Measurements from ENCODE around the gene DRGX. TPM values are rescaled to one million over a fixed set of nuclear protein-coding genes. Genes with fewer than 3 reads are reported as not detected.

DRGX gene
- total RNA-seq, 1 experiment from 2014 or later: not detected

DNA sequence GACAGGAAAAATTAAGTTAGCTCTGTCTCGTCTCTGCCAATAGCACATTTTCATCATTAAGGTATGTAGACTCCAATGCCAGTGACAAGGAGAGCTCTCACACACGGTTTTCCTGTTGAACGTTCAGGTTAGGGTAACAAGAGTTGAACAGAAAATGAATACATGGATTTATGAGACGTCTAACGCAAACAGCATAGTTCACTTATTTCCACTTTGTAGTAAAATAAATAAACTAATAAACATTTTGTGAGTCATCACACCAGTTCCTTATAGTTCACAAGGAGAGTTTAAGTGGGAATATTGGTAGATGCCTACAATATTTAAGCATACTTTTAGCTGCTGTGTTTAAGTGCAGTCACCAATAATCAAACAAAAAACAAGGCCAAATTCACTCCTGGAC lies 21.1 kb downstream of the DRGX start:
- Mint-ChIP-seq H3K27me3 (ENCODE audit: unreplicated experiment) (peaks cover 73% of the 10 kb centered on the region), H3K36me3 (ENCODE audit: insufficient read depth, unreplicated experiment) (no peaks in the 10 kb centered on the region), H3K9me3 (ENCODE audit: low read depth, unreplicated experiment) (no peaks in the 10 kb centered on the region), H3K27ac (ENCODE audit: unreplicated experiment) (no peak overlapping the region), H3K4me1 (ENCODE audit: low read depth, unreplicated experiment) (no peaks in the 10 kb centered on the region), H3K4me3 (ENCODE audit: low read depth, unreplicated experiment) (no peak overlapping the region)
- TF ChIP-seq, protein P1, sequence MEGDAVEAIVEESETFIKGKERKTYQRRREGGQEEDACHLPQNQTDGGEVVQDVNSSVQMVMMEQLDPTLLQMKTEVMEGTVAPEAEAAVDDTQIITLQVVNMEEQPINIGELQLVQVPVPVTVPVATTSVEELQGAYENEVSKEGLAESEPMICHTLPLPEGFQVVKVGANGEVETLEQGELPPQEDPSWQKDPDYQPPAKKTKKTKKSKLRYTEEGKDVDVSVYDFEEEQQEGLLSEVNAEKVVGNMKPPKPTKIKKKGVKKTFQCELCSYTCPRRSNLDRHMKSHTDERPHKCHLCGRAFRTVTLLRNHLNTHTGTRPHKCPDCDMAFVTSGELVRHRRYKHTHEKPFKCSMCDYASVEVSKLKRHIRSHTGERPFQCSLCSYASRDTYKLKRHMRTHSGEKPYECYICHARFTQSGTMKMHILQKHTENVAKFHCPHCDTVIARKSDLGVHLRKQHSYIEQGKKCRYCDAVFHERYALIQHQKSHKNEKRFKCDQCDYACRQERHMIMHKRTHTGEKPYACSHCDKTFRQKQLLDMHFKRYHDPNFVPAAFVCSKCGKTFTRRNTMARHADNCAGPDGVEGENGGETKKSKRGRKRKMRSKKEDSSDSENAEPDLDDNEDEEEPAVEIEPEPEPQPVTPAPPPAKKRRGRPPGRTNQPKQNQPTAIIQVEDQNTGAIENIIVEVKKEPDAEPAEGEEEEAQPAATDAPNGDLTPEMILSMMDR (IDR thresholded peaks at IDR 0.05; ENCODE audit: unreplicated experiment): no peak
- DNase-seq: no peak
- CTCF ChIA-PET: no interaction called here
- intact Hi-C loops (cut with micrococcal nuclease; ENCODE audit: unreplicated experiment): no loop called here
- BruUV-seq (replicated peaks): no TSS peak

GRCh38 chr10:49373361-49373760 lies 22.5 kb downstream of the DRGX start:
- intact Hi-C loops (cut with micrococcal nuclease; ENCODE audit: unreplicated experiment): no loop called here
- no TSS peak for BruUV-seq (replicated peaks)
- H3K4me3 Mint-ChIP-seq (ENCODE audit: low read depth, unreplicated experiment): no peak overlapping the region
- no peaks in the 10 kb centered on the region for H3K36me3 Mint-ChIP-seq (ENCODE audit: insufficient read depth, unreplicated experiment)
- H3K4me1 Mint-ChIP-seq (ENCODE audit: low read depth, unreplicated experiment): no peaks in the 10 kb centered on the region
- peaks cover 77% of the 10 kb centered on the region for H3K27me3 Mint-ChIP-seq (ENCODE audit: unreplicated experiment)
- H3K9me3 Mint-ChIP-seq (ENCODE audit: low read depth, unreplicated experiment): no peaks in the 10 kb centered on the region
- TF ChIP-seq, protein P1 (IDR thresholded peaks at IDR 0.05; ENCODE audit: unreplicated experiment): no peak
- no peak overlapping the region for H3K27ac Mint-ChIP-seq (ENCODE audit: unreplicated experiment)
- DNase-seq: no peak
- CTCF ChIA-PET: no interaction called here

- CTCF ChIA-PET: interaction anchor here (0.5 to 1.3 kb wide), 2 partner anchors 13 to 180 kb away, joined by 4 to 6 read pairs; no protein-coding TSS in a partner anchor
- Mint-ChIP-seq H3K4me1 (ENCODE audit: low read depth, unreplicated experiment) (no peaks in the 10 kb centered on the region), H3K36me3 (ENCODE audit: insufficient read depth, unreplicated experiment) (no peaks in the 10 kb centered on the region)
These were observed 23.9 kb downstream of the DRGX start for GRCh38 chr10:49371967-49372366.

GRCh38 chr10:49370326-49371100 lies 25.4 kb downstream of the DRGX start:
- CTCF ChIA-PET: interaction anchor here (0.7 kb wide), 1 partner anchor 9 kb away, joined by 3 read pairs; no protein-coding TSS in a partner anchor
- no peak overlapping the region for H3K4me3 Mint-ChIP-seq (ENCODE audit: low read depth, unreplicated experiment)
- H3K27me3 Mint-ChIP-seq (ENCODE audit: unreplicated experiment): peaks cover 66% of the 10 kb centered on the region
- TF ChIP-seq, protein P1 (IDR thresholded peaks at IDR 0.05; ENCODE audit: unreplicated experiment): no peak
- H3K36me3 Mint-ChIP-seq (ENCODE audit: insufficient read depth, unreplicated experiment): no peaks in the 10 kb centered on the region
- no peaks in the 10 kb centered on the region for H3K9me3 Mint-ChIP-seq (ENCODE audit: low read depth, unreplicated experiment)
- no TSS peak for BruUV-seq (replicated peaks)
- H3K27ac Mint-ChIP-seq (ENCODE audit: unreplicated experiment): no peak overlapping the region
- DNase-seq: no peak
- H3K4me1 Mint-ChIP-seq (ENCODE audit: low read depth, unreplicated experiment): no peaks in the 10 kb centered on the region
- intact Hi-C loops (cut with micrococcal nuclease; ENCODE audit: unreplicated experiment): no loop called here

More at GRCh38 chr10:49371967-49372366, 23.9 kb downstream of the DRGX start:
- Mint-ChIP-seq H3K27me3 (ENCODE audit: unreplicated experiment) (peaks cover 78% of the 10 kb centered on the region), H3K9me3 (ENCODE audit: low read depth, unreplicated experiment) (no peaks in the 10 kb centered on the region), H3K27ac (ENCODE audit: unreplicated experiment) (no peak overlapping the region), H3K4me3 (ENCODE audit: low read depth, unreplicated experiment) (no peak overlapping the region)
- intact Hi-C loops (cut with micrococcal nuclease; ENCODE audit: unreplicated experiment): no loop called here
- TF ChIP-seq, protein P1 (IDR thresholded peaks at IDR 0.05; ENCODE audit: unreplicated experiment): no peak
- no TSS peak for BruUV-seq (replicated peaks)
- no peak for DNase-seq
